ENCODE measurements around the gene COX8C. TPM values are rescaled to one million over a fixed set of nuclear protein-coding genes. Genes with fewer than 3 reads are reported as not detected.

The COX8C gene
- total RNA-seq, 1 donor from 2014 or later = not detected

GRCh38 chr14:93322929-93323599 lies 23.9 kb upstream of the COX8C start:
- Histone ChIP-seq H3K27me3 (no peaks in the 10 kb centered on the region), H3K27ac (no peak overlapping the region), H3K4me1 (peaks cover 14% of the 10 kb centered on the region), H3K36me3 (no peaks in the 10 kb centered on the region), H3K4me3 (no peak overlapping the region), H3K9me3 (no peaks in the 10 kb centered on the region)
- intact Hi-C loops (cut with DNase I) = no loop called here
- DNase-seq (ENCODE audit: extremely low spot score in 2 of 2) = no peak
- TF ChIP-seq POLR2A (IDR thresholded peaks at IDR 0.05) (no peak), POLR2AphosphoS5 (IDR thresholded peaks at IDR 0.05; ENCODE audit: insufficient read depth in 1 of 2, low read depth in 1 of 2) (no peak), CTCF (IDR thresholded peaks at IDR 0.05) (no peak)

- Histone ChIP-seq H3K36me3 (no peaks in the 10 kb centered on the region), H3K4me1 (peaks cover 14% of the 10 kb centered on the region)
These were observed 23.3 kb upstream of the COX8C start for GRCh38 chr14:93323600-93324174.

GRCh38 chr14:93326196-93326595 lies 20.8 kb upstream of the COX8C start:
- no peak for TF ChIP-seq POLR2A (IDR thresholded peaks at IDR 0.05)
- TF ChIP-seq POLR2AphosphoS5 (IDR thresholded peaks at IDR 0.05; ENCODE audit: insufficient read depth in 1 of 2, low read depth in 1 of 2) = no peak
- no peak for TF ChIP-seq CTCF (IDR thresholded peaks at IDR 0.05)
- Histone ChIP-seq H3K4me3 (no peak overlapping the region), H3K27ac (no peak overlapping the region), H3K36me3 (no peaks in the 10 kb centered on the region), H3K9me3 (no peaks in the 10 kb centered on the region), H3K4me1 (peaks cover 31% of the 10 kb centered on the region), H3K27me3 (no peaks in the 10 kb centered on the region)
- intact Hi-C loops (cut with DNase I) = no loop called here
- DNase-seq (ENCODE audit: extremely low spot score in 2 of 2) = no peak

More at GRCh38 chr14:93323600-93324174, 23.3 kb upstream of the COX8C start:
- intact Hi-C loops (cut with DNase I) = no loop called here
- no peak for DNase-seq (ENCODE audit: extremely low spot score in 2 of 2)
- no peak overlapping the region for H3K27ac ChIP-seq
- no peak for TF ChIP-seq CTCF (IDR thresholded peaks at IDR 0.05)
- no peak for TF ChIP-seq POLR2A (IDR thresholded peaks at IDR 0.05)
- no peak for TF ChIP-seq POLR2AphosphoS5 (IDR thresholded peaks at IDR 0.05; ENCODE audit: insufficient read depth in 1 of 2, low read depth in 1 of 2)
- no peaks in the 10 kb centered on the region for H3K27me3 ChIP-seq
- no peaks in the 10 kb centered on the region for H3K9me3 ChIP-seq
- H3K4me3 ChIP-seq = no peak overlapping the region

GRCh38 chr14:93328546-93328945 lies 18.4 kb upstream of the COX8C start:
- no peak for TF ChIP-seq POLR2AphosphoS5 (IDR thresholded peaks at IDR 0.05; ENCODE audit: insufficient read depth in 1 of 2, low read depth in 1 of 2)
- no peak for TF ChIP-seq POLR2A (IDR thresholded peaks at IDR 0.05)
- TF ChIP-seq CTCF (IDR thresholded peaks at IDR 0.05) = no peak
- DNase-seq (ENCODE audit: extremely low spot score in 2 of 2) = no peak
- H3K9me3 ChIP-seq = no peaks in the 10 kb centered on the region
- H3K4me3 ChIP-seq = no peak overlapping the region
- intact Hi-C loops (cut with DNase I) = no loop called here
- no peaks in the 10 kb centered on the region for H3K36me3 ChIP-seq
- no peak overlapping the region for H3K27ac ChIP-seq
- no peaks in the 10 kb centered on the region for H3K27me3 ChIP-seq
- peaks cover 42% of the 10 kb centered on the region for H3K4me1 ChIP-seq

- H3K27me3 ChIP-seq = no peaks in the 10 kb centered on the region
- no peaks in the 10 kb centered on the region for H3K9me3 ChIP-seq
- H3K4me3 ChIP-seq = no peak overlapping the region
- TF ChIP-seq POLR2A (IDR thresholded peaks at IDR 0.05) (no peak), POLR2AphosphoS5 (IDR thresholded peaks at IDR 0.05; ENCODE audit: insufficient read depth in 1 of 2, low read depth in 1 of 2) (no peak), CTCF (IDR thresholded peaks at IDR 0.05) (no peak)
- intact Hi-C loops (cut with DNase I) = no loop called here
- H3K36me3 ChIP-seq = no peaks in the 10 kb centered on the region
- no peak for DNase-seq (ENCODE audit: extremely low spot score in 2 of 2)
- H3K27ac ChIP-seq = no peak overlapping the region
- H3K4me1 ChIP-seq = peaks cover 51% of the 10 kb centered on the region
These were observed 16.9 kb upstream of the COX8C start for GRCh38 chr14:93329965-93330608.
